Epithelial cell of proximal tubule (primary cell): ENCODE measurements around the gene ZNF471. TPM values are rescaled to one million over a fixed set of nuclear protein-coding genes. Genes with fewer than 3 reads are reported as not detected.

Source experiments
- DNase-seq: peaks from one replicate; pipeline ENCODE4 v3.0.0-alpha.2; 2011; ENCODE audit warnings: low read depth
- H3K4me3 ChIP-seq: 2 replicates; pipeline ENCODE4 v1.5.1; 2011; ENCODE audit warnings: low read depth, mild to moderate bottlenecking, low read length
- CTCF ChIP-seq: conservative IDR thresholded peaks from 2 replicates; pipeline ENCODE4 v1.5.1; 2012; ENCODE audit warnings: low read depth, mild to moderate bottlenecking, low read length
- total RNA-seq: library from RNA; depleted of rRNA; stranded (reverse); fragments of >200 nt; gene quantifications from 2 replicates; pipeline ENCODE4 v1.2.3, GENCODE V29; 2015

ZNF471 gene
- total RNA-seq, 1 donor from 2014 or later, result 0.69 TPM

GRCh38 chr19:56573914-56574313, 66.3 kb downstream of the ZNF471 start:
- no peak for TF ChIP-seq CTCF

GRCh38 chr19:56577719-56578602, 70.3 kb downstream of the ZNF471 start:
- DNase-seq, result no peak
- no peak for TF ChIP-seq CTCF
- H3K4me3 ChIP-seq, result no peak overlapping the region

More at GRCh38 chr19:56573914-56574313, 66.3 kb downstream of the ZNF471 start:
- no peak for DNase-seq
- H3K4me3 ChIP-seq, result no peak overlapping the region

Other genes with a start within 250 kb of the ZNF471 start
- not detected in 2 replicates for gene EDDM13, start 235.1 kb upstream of the ZNF471 start, total RNA-seq
- gene ZSCAN5A, start 193.0 kb upstream of the ZNF471 start, total RNA-seq, result 1.4 and 5.4 TPM in 2 replicates
- gene ZNF582, start 114.3 kb upstream of the ZNF471 start, total RNA-seq, result 1.6 and 2.5 TPM in 2 replicates
- gene ZNF583, start 103.5 kb upstream of the ZNF471 start, total RNA-seq, result 0.75 and 2.7 TPM in 2 replicates
- 3.0 and 6.1 TPM in 2 replicates for gene ZNF667, start 30.5 kb upstream of the ZNF471 start, total RNA-seq
- 7.9 and 12.2 TPM in 2 replicates for gene ZFP28, start 31.1 kb downstream of the ZNF471 start, total RNA-seq
- gene ZNF470, start 59.6 kb downstream of the ZNF471 start, total RNA-seq, result 1.2 and 3.1 TPM in 2 replicates
- 6.7 and 8.8 TPM in 2 replicates for gene ZNF71, start 87.4 kb downstream of the ZNF471 start, total RNA-seq
- gene SMIM17, start 135.3 kb downstream of the ZNF471 start, total RNA-seq, result 0.07 TPM in 1 of 2 replicates, not detected in the other
- 2.4 and 4.6 TPM in 2 replicates for gene ZNF835, start 163.9 kb downstream of the ZNF471 start, total RNA-seq